ENCODE measurements around the gene CADM1.

CADM1 gene

DNA sequence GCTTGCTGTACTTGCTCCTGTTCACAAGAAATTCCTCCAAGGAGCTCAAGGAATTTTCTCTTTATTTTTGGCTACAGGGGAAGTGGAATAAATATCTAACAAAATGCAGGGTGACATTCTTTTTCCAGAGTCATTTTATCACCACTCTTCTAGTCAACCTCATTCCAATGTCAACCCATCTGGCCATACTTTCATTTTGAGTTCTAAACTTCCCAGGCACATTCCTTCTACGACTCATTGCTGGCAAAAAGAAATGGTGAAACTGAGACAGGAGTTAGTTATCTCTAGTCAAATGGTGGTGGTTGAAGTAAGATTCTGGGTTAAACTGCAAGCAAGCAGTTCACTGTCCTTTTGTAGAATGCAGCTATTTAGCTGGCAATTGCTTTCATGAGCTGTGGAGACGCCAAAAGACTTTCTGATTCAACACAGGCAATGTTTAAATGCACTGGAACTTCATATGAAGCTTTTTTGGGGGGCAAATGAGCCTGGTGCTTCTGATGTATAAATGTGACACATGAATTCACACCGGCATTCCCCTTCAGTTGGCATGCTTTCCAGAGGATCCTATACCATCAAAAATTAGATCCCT lies 304.6 kb downstream of the CADM1 start:
- no peak for DNase-seq

- DNase-seq: no peak
Measured at GRCh38 chr11:115198321-115198741, 305.9 kb downstream of the CADM1 start.

GRCh38 chr11:115197433-115197832 lies 306.8 kb downstream of the CADM1 start:
- no peak for DNase-seq

GRCh38 chr11:115197031-115197430 lies 307.2 kb downstream of the CADM1 start:
- DNase-seq: no peak

DNA sequence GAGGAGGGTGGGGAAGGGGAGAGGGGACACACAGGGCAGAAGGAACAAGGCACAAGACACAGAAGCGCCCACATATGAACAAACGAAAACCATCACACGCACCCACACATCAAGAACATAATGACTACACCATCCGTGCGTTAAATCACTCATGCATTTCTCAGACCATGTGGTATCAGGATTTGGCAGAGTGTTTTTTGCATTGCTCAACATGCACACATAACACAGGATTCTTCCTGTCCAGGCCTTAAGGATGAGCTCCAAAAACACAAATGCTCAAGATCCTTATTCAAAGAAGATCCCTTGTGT lies 309.5 kb downstream of the CADM1 start:
- DNase-seq: no peak

GRCh38 chr11:115193914-115194801 lies 310.1 kb downstream of the CADM1 start:
- DNase-seq: no peak

DNA sequence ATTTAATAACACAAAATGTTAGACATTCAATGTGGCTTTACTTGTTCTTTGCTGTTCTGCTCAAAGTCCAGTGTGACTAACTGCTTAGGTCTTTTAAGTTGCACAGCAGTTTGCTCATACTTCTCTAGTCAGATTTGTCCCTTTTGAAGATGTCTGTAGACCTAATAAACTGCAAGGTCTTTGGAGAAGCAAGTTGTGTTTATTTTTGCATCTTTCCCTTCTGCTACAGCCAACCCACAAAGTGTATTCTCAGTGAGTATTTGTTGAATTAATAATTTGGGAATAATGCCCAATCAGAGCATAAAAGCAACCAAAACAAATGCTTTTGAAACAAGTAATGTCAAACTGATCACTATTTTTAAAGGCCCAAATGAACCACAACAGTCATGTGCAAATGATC lies 312.5 kb downstream of the CADM1 start:
- no peak for DNase-seq

DNA sequence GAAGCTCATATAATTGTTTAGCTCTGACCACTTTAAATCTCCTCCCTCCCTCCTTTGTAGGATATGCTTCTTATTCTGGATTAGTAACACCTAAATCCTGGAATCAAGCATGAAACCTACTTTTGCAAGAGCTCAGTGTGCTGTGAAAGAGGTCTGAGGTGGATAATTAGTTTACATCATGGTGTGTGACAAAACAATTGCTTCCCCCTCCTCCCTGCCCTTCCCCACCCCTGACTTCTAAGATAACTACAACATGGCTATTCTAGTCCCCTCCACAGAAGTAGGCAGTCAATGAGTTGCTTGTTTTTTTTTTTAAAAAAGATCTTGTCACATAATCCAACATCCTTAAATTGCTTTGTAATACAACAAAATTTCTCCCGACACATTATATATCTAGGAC lies 314.0 kb downstream of the CADM1 start:
- no peak for DNase-seq

GRCh38 chr11:115188898-115189278 lies 315.3 kb downstream of the CADM1 start:
- no peak for DNase-seq

DNA sequence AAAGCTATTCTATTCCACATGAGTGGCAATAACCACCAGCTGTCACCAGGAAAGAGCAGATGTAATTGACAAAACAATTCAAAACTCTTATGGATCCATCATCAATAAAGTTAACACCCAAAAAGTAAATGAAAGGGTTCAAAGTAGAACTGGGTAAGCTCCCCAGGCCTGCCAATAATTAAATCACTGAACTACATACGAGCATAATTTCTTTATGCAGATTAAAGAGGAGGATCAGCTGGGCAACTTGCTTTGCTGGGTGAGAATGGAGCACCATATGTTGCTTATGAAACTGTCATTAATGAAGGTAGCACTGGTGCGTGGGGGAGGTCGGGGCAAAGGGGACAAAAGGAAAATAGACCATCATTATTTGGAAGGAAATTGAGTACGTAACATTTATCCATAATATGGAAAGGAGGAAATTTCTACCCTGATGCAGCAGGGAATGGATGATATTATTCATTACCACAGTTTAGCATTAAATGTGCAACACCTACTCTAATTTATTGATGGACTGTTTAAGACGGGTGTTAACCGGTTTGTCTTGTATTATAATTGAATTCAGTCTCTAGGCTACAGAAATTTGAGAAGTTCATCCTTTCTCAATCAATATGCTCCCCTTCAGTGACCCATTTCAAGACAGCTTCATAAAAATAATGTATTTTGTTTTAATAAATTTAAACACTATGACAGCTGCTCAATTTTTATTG lies 315.9 kb downstream of the CADM1 start:
- no peak for DNase-seq

- DNase-seq: no peak
Measured at GRCh38 chr11:115185931-115186330, 318.3 kb downstream of the CADM1 start.

- no peak for DNase-seq
Measured at GRCh38 chr11:115185507-115185906, 318.7 kb downstream of the CADM1 start.

GRCh38 chr11:115184901-115185300 lies 319.3 kb downstream of the CADM1 start:
- no peak for DNase-seq

- DNase-seq: no peak
Measured at GRCh38 chr11:115183830-115184229, 320.4 kb downstream of the CADM1 start.

GRCh38 chr11:115183136-115183535 lies 321.1 kb downstream of the CADM1 start:
- DNase-seq: no peak

DNA sequence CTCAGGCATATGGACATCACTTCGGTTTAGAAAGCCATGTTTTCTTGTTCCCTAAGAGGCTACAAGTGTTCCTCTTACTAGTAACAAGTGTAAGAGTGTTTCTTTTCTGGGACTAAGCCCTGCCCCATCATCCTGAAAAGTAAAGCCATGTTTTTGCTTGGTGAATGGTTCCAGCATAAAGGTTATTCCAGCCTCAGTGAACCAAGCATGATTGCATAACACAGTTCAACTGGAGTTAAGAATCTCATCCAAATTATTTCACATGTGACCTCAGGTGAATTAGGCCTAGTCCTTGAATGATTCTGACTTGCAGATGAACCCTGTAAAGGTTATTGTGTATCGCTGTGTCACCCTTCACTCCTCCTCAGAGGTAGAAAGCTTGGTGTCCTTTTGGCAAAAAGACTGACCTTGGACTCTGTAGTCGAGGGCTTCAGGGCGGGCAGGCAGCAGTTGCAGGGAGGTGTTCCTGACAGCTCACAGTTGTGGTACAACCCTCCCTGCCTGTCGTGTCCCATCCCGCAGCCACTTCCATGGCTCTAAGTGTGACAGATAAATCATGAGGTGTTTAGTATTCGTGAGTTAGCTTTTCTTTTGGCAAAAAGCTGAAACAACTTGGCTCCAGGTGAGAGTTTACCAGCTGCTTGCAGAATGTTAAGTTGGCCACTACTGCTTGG lies 321.8 kb downstream of the CADM1 start:
- no peak for DNase-seq

GRCh38 chr11:115181538-115181937 lies 322.7 kb downstream of the CADM1 start:
- DNase-seq: no peak

DNA sequence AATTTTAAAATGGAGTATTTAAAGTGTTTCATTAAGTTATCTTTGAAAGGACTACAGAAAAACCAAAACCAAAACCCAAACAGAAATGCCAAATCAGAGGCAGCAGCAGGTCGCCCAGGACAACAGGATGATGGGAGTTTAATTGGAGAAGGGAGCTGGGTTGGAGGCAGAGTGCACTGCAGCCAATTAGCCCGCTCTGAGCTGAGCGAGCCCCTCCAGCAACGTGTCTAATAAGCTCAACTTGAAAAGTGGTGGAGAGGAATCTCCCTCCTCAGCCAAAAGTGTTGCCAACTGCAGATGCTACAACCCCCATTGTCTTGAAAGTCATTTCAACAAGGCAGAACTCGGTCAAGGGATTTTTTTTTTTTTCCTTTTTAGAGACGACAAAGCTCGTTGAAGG lies 323.9 kb downstream of the CADM1 start:
- DNase-seq: no peak

- no peak for DNase-seq
Measured at GRCh38 chr11:115179636-115180035, 324.6 kb downstream of the CADM1 start.

GRCh38 chr11:115178705-115179104 lies 325.5 kb downstream of the CADM1 start:
- DNase-seq: no peak

DNA sequence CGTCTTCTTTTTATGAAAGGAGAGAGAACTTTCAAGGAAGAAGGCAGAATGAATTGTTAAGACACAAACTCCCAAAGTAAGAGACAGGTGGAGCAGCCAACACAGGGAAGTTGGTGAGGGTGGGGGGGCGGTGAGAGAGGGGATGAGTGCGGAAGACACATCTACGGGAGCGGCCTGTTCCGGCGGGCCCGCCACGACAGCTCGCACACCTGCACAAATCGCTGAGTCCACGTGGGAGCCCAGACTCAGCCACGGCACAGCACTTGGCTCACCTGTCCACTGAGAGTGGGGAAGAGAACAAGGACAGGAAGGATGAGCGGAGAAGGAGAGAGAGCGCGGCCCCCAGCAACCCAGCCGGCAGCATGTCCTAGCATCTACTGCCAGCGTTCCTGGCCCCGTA lies 331.1 kb downstream of the CADM1 start:
- no peak for DNase-seq

DNA sequence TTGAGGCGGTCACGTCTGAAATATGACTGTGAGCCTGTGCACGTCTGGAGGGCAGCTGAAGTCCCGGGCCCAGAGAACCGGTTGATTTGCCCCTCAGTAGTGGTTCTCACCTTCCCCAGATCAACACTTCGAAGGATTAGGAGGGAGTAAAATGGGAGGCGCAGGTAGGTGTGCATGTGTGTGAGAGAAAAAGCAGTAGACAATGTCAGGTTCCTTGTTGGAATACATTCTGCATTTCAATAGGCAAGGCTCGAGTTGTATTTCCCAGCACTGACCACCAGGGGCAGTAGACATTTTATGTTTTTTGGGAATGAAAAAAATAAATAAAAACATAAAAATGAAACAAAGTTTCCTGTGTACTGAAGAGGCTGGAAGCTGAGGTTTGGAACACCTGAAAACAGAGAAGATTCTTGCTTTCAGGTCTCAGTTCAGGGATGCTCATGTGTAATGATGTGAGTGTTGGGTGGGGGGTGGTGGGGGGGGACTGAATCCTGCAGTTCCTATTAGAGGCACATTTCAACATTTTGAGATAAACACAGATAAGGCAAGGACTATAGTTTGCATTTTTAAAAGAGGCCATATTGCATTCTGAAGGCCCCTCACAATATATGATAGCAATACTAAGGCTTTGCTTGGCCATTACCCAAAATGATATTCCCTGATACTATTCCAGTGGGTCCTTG lies 333.9 kb downstream of the CADM1 start:
- DNase-seq: no peak

GRCh38 chr11:115169251-115169650 lies 335.0 kb downstream of the CADM1 start:
- no peak for DNase-seq

All from stimulated activated CD4-positive, alpha-beta T cell treated with anti-CD3 and anti-CD28 coated beads, Interleukin-4, amount 100 ng/mL, for 1 hour (primary cell).